MV-4-11 (cell line): Measurements from ENCODE around the gene ELP4.
"Not testable (repeated sequence)": the region's sequence is repeated elsewhere in the genome, so short reads cannot be mapped to it uniquely, and the experiment has no call there.

ENCODE experiments used
- DNase-seq: peaks from one replicate; lab custom pipeline; 2025; lab: John Stamatoyannopoulos, UW

Gene ELP4

GRCh38 chr11:31646216-31646615 lies 136.6 kb downstream of the ELP4 start:
- DNase-seq = no peak

- no peak for DNase-seq
Measured at GRCh38 chr11:31649129-31649966, 139.8 kb downstream of the ELP4 start.

GRCh38 chr11:31651208-31651607 lies 141.6 kb downstream of the ELP4 start:
- DNase-seq = no peak

GRCh38 chr11:31651822-31652221 lies 142.3 kb downstream of the ELP4 start:
- no peak for DNase-seq

GRCh38 chr11:31652528-31652927 lies 143.0 kb downstream of the ELP4 start:
- no peak for DNase-seq

GRCh38 chr11:31655483-31655882 lies 145.9 kb downstream of the ELP4 start:
- no peak for DNase-seq

- no peak for DNase-seq
Measured at GRCh38 chr11:31656051-31656450, 146.5 kb downstream of the ELP4 start.

GRCh38 chr11:31657091-31657490 lies 147.5 kb downstream of the ELP4 start:
- no peak for DNase-seq

GRCh38 chr11:31664129-31664528 lies 154.6 kb downstream of the ELP4 start:
- no peak for DNase-seq

- DNase-seq = no peak
Measured at GRCh38 chr11:31664954-31665353, 155.4 kb downstream of the ELP4 start.

GRCh38 chr11:31671681-31672080 lies 162.1 kb downstream of the ELP4 start:
- DNase-seq = no peak

GRCh38 chr11:31673108-31673507 lies 163.5 kb downstream of the ELP4 start:
- not testable (repeated sequence) for DNase-seq

GRCh38 chr11:31676280-31676982 lies 166.9 kb downstream of the ELP4 start:
- DNase-seq = no peak

GRCh38 chr11:31680770-31681169 lies 171.2 kb downstream of the ELP4 start:
- DNase-seq = no peak

- DNase-seq = peak; percentile 1
Measured at GRCh38 chr11:31687256-31687655, 177.7 kb downstream of the ELP4 start.

GRCh38 chr11:31687861-31688260 lies 178.3 kb downstream of the ELP4 start:
- no peak for DNase-seq

- DNase-seq = no peak
Measured at GRCh38 chr11:31689559-31689958, 180.0 kb downstream of the ELP4 start.

GRCh38 chr11:31690041-31690440 lies 180.5 kb downstream of the ELP4 start:
- no peak for DNase-seq

- DNase-seq = no peak
Measured at GRCh38 chr11:31690516-31690915, 180.9 kb downstream of the ELP4 start.

- no peak for DNase-seq
Measured at GRCh38 chr11:31692466-31692865, 182.9 kb downstream of the ELP4 start.

GRCh38 chr11:31697049-31697448 lies 187.5 kb downstream of the ELP4 start:
- not testable (repeated sequence) for DNase-seq

GRCh38 chr11:31699066-31699465 lies 189.5 kb downstream of the ELP4 start:
- DNase-seq = no peak

GRCh38 chr11:31702966-31703365 lies 193.4 kb downstream of the ELP4 start:
- DNase-seq = no peak
